T-helper 9 cell (primary cell): ENCODE data around the gene VRK1.
"Not testable (repeated sequence)": the region's sequence is repeated elsewhere in the genome, so short reads cannot be mapped to it uniquely, and the experiment has no call there.

Experiments
- DNase-seq: peaks from one replicate; pipeline ENCODE4 v3.0.0-alpha.2; 2020

The VRK1 gene

DNA sequence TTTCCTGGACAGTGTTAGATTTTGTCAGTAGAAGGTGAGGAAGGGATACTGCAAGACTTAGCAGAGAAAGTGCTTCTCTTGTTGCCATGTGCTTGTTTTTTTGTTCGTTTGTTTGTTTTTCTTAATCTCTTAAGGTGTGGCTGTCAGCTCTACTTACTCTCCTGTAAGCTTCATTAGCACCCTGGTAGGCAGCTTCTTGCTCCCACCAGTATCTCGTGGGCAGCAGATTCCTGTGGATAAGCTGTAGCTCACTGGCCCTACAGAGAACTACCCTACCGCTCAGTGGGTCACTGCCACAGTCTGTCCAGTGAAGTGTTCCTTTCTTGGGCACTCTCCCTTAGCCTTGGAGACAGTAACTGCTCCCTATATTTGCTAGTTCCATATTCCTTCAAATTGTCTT, 30.1 kb downstream of the VRK1 start:
- no peak for DNase-seq

DNA sequence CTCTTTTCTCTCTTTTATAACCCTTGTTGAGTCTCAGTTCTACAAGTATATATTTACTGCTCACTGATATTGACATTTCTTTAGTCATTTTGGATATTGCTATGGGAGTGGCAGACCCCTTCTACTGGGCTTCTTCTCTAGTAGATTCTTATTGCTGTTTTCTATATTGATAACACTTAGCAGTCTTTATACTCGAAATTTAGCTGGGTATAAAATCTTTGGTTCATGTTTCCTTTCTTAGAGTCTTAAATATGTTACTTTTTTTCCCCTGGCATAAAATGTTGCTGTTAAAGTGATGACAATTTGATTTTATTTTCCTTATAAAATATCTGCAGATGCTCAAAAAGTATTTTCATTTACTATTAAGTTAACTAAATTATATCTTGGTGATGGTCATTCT, 32.6 kb downstream of the VRK1 start:
- DNase-seq, result no peak

DNA sequence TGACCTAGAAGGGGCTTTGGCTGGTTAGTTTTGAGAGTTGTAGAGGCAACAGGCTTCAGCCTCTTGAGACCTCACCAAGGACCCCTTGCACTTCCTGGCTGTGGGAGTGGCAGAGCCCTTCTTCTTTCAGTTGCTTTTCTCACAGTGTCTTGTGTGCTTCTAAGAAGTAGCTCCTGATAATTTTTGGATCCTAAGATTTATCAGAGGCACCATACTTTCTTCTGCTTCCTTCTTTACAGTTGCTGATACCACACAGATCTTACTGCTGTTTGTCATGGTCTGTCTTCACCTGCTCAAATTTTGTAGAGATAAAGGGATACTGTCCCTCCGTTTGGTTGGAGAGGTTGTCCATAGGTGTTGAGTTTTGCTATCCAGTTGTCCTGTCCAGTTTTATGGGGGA, 33.8 kb downstream of the VRK1 start:
- DNase-seq, result no peak

DNA sequence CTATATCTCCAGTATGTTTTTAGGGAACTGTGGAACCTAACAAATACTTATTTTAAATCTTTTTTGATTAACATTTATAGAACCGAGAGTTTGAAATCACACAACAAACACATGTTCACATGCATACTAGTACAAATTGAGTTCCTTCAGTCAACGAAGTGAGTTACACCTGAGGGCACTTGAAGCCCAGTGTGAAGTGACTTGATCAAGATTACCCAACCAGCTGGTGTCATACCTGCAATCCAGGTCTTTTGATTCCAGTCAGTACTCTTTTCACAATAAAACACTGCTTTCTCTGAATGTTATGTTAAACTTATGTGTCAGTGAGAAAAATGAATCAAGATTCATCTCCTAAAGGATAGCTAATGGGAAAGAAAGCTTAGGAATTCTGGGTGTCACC, 35.2 kb downstream of the VRK1 start:
- DNase-seq, result no peak

DNA sequence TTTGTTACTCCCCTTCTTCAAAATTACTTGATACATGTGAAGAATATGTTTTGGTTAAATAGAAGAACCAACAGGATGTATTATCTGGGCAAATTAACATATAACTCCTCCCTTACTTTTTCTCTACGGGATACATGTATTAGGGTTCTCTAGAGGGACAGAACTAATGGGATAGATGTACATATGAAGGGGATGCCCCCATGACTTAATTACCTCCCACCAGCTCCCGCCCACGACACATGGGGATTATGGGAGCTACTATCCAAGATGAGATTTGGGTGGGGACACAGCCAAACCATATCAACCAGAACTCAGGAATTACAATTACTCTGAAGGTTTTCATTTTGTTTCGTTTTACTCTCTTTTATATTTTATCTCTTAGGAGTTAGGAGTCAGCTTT, 41.3 kb downstream of the VRK1 start:
- DNase-seq, result no peak

DNA sequence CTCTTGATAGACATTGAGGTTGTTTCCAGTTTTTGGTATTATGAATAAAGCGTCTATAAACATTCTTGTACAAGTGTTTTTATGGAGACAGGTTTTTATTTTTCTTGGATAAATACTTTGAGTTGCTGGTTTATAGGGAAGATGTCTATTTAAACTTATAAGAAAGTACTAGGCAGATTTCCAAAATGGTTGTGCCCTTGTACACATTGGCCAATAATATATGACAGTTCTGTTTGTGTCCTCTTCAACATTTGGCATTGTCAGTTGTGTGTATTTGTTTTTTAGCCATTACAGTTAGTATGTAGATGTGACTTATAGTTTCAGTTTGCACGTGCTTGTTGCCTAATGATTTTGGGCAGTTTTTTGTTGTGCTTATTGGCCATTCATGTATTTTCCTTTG, 42.1 kb downstream of the VRK1 start:
- no peak for DNase-seq

DNA sequence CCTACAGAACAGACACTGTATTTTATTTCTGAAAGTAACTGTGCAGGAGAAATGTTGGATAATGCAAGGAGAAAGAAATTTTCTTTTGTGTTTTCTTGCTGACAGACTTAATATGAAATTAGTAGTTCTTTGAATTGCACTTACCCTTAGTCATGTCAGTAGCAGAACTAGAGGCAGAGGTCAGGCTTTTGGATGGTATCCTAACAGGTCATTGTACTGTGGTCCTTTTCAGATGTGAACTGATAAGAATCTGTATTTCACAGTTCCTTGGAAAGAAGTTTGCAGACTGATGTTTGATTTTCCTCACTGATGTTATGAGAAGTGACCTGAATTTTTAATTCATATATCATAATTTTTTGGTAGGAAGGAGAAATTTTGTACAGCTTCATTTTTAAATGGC, 46.0 kb downstream of the VRK1 start:
- DNase-seq, result no peak

DNA sequence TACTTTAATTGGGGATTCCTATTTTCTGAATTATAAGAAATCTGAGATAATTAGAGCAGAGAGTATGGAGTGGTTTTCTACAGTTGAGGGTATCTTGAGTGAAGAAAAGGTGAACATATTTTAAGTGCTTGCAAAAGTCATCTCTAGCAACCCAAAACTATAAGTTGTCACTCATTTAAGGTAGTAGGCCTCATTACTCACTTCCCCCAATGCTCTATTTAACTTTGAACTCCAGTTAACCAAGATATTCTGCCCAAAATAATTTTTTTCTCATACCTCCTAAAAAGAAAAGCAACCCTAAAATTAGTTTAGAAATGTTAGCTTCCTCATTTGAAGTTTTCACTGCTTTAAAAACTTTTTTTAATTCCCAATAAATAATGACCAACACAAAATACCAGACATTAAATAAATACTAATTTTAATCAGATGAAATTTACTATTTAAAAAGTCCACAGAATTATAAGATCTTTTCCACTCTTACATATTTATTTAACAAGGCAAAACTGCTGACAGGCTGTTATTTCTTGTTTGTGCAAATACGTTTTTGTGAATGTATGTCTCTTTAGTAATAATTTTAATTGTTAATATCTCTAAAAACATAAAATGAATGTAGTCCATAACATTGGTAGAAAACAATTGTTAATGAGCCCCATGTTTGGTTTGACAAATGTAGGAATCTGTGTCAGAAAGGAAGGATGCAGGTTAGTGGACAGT, 47.8 kb downstream of the VRK1 start:
- DNase-seq, result no peak

DNA sequence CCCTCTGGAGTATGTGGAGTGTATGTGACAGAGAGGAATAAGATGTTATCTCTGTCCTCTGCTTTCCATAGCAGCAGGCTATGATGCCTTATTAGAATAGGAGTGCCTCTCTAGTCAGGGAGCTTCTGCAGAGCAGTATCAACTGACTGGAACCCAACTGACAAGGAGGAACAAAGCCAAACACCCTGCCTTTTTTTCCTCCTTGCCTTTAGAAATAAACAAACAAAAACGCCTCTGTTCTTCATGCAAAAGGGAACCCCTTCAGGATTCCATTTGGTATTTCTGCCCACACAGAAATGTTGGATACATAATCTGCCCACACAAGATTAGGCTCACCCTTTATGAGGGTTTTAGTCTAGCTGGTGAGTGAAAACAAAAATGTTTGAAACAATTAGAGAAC, 50.3 kb downstream of the VRK1 start:
- DNase-seq, result no peak

DNA sequence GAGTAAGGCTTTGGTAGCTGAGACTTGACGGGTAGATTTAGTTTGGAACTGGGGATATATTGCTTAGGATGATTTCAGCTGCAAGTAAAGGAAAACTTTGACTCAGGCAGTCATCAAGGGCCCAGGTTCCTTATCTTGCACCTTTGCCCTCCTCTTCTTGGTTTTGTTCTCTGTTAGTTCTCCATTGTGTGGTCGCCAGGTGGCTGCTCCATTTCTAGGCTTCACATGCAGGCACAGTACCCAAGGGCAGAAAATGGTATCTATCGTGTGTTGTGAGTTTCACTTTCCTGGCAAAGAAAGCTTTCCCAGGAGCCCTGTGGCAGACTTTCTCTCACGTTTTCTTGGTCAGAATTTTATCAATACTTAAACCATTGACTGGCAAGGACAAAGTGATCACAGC, 50.8 kb downstream of the VRK1 start:
- no peak for DNase-seq

DNA sequence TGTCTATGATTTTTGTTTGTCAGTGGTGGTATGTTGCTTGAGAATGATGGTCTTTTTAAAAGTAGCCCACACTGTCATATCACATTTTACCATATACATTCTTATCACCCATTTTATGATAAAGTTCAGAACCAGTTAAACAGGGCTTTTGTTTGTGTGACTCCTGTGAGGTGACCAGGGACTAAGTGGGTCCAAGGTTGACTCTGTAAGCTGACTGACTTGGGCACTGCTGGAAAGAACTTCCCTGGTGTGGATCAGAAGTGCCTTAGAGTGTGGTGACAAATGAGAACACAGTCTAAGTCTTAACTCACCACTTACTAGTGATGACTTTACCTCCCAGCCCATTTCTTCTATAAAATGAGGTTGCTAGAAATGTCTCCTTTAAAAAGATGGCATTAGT, 52.6 kb downstream of the VRK1 start:
- DNase-seq, result no peak

DNA sequence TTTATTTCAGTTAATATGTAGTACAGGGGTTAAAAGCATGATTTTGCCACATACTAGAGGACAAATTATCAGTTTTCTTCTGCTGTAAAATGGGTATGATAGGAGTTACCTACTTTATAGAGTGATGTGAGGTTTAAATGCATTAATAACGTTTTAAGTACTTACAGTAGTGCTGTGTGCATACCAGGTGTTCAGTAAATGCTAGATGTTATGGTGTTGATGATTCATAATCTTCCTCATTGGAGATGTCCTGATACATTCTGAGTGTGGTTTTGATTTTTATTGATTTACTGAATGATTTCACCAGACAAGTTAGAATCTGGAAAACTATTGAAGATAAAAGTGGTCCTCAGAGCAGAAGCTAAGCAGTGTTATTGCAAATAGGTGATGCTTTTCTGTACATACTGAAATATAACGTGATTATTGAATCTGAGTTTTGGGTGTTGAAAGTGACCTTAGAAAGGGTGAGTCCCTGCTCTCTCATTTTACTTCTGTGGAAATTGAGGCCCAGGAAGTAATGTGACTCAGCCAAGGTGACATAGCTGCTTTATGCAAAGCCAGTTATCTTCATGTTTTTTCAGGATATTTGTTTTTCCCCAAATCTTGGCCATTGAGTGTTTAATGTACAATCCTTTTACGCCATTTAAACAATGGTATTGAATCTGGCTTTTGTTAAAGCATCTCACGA, 54.7 kb downstream of the VRK1 start:
- DNase-seq, result no peak

DNA sequence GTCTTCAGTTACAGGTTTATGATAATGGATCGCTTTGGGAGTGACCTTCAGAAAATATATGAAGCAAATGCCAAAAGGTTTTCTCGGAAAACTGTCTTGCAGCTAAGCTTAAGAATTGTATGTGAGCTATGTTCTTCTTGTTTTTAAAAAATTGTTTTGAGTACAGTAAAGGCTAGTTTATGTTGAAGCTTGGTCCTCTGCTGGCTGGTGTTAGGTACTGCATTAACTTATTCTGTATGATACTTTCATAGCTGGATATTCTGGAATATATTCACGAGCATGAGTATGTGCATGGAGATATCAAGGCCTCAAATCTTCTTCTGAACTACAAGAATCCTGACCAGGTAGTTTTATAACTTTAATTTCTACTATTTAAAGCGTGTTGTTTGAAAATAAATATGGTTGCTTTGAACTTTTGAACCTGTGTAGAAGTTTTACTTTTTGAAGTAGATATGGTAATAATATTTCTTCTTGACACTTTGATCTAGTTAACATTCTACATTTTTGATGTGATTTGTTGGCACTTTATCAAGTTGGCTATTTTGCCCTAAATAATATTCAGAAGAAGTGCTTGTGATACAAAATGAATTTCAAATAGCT, 55.7 kb downstream of the VRK1 start:
- no peak for DNase-seq

DNA sequence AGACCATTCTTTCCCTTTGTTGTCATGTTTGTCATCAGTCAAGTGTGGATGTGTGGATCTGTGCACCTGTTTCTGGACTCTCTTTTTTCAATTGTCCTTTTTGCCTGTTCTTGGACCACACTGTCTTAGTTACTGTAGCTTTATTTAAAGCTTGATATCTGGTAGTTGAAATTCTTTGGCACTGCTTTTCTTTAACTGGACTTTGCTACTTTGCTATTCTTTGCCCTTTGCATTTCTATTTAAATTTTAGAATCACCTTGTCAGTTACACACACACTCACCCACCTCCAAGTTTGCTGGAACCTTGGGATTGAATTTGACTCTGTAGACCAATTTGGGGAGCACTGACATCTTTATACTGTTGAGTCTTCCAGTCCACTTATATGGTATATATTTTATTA, 61.5 kb downstream of the VRK1 start:
- no peak for DNase-seq

DNA sequence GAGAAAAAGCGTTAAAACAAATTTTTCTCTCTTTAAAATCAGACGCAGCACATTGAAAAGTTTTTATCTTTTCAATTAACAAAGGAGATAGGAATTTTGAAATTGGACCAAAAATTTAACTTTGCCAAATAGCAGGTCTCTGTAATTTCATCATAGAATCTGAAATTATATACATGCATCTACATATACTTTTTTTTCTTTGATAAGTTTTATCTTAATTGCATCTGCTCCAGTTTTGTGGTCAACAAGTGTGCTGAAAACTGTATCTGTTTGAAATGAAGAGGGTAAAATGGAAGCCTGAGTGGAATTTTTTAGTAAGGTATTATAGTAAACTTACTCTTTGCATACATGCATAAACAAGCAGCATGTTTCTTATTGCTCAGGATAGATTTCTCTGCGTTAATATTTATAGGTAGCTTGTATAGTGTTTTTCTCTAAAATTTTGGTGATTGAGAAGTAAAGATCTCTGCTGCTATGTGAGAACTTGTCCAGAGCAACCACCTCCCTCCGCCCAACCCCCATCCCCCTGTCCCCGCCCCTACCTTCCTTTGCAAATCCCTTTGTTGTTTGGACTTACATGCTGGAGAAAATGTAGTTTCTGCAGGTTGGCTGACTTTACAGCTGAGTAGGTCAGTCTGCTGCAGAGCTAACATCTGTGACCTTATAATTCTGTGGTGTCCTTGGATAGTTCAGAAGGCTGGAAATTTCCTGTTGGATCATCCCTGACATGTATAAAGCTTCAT, 64.6 kb downstream of the VRK1 start:
- DNase-seq, result no peak

DNA sequence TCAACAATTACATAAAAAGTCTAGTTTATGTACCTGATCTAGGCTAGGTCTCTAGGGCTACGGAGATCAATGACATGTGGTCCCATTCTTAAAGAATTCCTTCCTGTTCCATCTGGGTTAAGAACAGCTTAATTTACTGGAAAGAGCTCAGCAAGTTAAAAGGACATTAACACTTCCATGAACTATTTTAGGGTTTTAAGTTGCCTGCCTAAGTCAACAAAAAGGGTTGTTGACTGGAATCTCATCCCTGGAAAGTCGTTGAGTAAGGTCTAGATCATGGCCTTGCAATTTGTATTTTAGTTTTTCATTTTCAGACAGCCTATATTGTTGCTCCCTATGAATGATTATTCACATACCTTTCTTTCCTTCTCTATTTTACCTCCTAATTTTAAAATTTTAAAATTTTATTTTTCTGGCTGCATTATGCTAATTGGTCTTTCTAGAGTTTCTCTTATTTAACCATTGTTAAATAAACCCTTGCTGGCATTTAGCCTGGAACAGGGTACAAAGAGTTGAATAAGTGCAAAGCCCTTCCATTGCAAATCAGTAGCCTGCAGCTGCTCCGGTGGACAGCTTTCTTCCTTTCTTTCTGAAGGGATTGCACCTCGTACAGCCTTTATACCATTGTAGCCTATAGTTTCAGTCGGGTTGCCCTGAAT, 66.3 kb downstream of the VRK1 start:
- no peak for DNase-seq

DNA sequence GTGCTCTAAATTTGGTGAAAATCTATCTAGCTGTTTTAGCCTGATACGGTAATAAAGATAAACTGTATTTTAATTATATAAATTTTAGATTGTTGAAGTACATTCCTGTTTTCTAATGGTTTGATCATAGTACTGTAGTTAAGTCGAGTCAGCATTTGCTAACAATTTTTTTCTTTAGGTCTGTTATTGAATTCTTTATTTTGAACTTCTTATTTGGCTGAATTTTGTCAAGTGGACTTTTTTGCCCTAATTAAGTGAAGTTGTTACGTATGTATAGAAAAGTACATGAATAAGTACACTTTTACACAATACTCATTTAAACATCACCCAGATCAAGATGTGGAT, 66.8 kb downstream of the VRK1 start:
- no peak for DNase-seq

DNA sequence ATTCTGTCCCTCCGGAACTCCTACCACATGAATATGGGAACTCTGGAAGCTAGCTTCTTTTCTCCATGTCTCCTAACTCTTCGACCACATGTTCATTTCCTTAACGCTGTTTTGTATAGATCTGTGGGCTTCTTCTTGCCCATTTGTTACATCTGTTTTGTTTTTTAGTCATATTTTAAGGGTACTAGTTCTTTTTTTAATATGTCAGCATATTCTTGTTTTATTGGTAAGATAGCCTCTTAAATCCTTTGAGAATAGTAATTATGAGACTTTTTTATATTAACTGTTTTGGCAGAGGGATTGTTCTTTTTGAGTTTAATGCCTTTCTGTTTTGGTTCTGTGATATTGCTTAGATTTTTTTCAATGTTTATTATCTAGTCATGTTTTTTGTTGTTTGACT, 70.5 kb downstream of the VRK1 start:
- DNase-seq, result no peak

DNA sequence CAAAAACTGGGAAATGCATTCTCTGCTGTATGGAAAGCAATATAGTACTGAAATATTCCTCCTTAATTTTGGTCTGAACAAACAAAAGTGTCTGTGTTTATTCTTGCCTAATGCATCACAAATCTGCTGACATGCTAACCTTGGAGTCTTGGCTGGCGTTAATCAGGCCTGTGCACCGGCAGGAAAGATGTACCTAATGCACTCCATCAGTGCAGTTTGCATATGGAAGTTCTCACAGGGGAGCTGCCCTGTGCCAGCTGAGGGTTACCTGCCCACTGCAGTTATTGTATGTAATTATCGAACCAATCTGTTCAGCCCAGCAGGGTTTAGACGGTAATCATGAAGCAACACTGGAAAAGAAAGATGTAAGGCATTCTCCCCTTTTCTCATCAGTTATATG, 76.9 kb downstream of the VRK1 start:
- DNase-seq, result no peak

DNA sequence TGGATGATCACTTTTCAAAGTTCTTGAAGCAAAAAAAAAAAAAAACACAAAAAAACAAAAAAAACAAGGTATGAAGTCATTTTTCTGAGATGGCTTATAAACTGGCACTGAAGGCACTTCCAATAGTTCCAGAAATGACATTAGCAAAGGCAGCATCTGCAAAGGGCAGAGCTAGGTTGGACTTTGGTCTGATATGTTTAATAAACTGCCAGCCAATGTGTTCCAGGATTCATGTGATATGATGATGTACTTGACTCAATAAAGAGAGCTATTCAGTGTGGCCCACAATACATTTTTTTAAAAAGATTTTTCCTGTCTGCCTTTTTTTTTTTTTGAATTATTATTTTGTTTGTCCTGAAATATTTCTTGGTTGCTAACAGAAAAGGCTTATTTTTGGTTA, 79.6 kb downstream of the VRK1 start:
- DNase-seq, result no peak

DNA sequence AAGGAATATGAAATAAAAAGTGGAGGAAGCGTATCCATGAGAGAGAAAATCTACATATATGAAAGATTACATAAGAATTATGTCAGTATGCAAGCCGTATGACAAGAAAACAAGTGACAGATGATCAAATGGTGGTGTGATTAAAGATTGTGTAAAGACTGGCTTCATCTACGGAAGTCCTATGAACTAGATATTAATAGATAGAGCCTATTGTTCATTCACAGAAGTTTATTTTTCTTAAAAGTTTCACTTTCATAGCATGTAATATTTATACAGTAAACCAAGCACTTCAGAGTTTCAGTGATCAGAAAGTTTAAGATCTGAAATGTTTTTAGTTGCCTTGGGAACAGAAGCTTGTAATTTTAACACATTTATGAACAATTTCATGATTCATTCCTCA, 84.5 kb downstream of the VRK1 start:
- no peak for DNase-seq

DNA sequence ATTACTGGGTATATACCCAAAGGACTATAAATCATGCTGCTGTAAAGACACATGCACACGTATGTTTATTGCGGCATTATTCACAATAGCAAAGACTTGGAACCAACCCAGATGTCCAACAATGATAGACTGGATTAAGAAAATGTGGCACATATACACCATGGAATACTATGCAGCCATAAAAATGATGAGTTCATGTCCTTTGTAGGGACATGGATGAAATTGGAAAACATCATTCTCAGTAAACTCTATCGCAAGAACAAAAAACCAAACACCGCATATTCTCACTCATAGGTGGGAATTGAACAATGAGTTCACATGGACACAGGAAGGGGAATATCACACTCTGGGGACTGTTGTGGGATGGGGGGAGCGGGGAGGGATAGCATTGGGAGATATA, 86.8 kb downstream of the VRK1 start:
- not testable (repeated sequence) for DNase-seq

DNA sequence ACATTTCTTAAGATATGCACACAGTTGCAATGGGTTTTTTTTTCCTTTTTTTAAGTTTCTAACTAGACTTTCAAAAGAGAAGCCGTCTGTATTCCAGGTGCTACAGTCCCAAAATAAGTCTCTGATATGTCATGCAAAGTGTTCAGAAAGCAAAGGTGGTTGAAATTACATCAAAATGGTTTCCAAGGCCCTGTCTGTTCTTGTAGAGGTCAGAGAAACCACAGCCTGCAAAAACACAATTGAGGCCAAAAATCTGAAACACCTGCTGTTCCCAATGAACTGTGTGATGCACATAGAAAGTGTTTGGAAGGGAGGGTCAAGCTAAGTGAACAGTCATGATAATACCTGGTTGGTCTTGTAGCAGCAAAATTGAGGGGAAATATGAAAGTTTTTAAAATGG, 91.0 kb downstream of the VRK1 start:
- DNase-seq, result no peak
